HEK293 (cell line): ENCODE results near the gene PGC.

ENCODE experiments used
- CTCF ChIA-PET: fragments of 350-600 bp; formaldehyde crosslinking; extraction: SDS; loops from one replicate; lab custom pipeline; 2021; ENCODE audit warnings: antibody characterized with exemption; lab: Yijun Ruan, JAX
- POLR2A ChIA-PET: fragments of 300-600 bp; formaldehyde crosslinking; extraction: SDS; loops from one replicate; lab custom pipeline; 2020; ENCODE audit warnings: antibody characterized with exemption, inconsistent platforms; lab: Yijun Ruan, JAX
- H3K27ac ChIP-seq: fragments of 200-500 bp; sonication (Bioruptor generic); 2 replicates; pipeline ENCODE4 v1.5.1; 2014; ENCODE audit warnings: low read depth, low read length, control low read depth, inconsistent platforms; ENCODE audit errors: extremely low read depth
- H3K36me3 ChIP-seq, 2 experiments: fragments of 200-500 bp in 1 of 2; sonication (Bioruptor generic) in 1 of 2; 1 replicate in 1 of 2; 2 replicates in 1 of 2; pipeline ENCODE4 v1.5.1; 2014 to 2017; ENCODE audit warnings: inconsistent platforms in 2 of 2, low read length in 2 of 2; ENCODE audit not compliant: control insufficient read depth in 2 of 2, insufficient read depth in 1 of 2
- H3K4me1 ChIP-seq: fragments of 200-500 bp; sonication (Bioruptor generic); 2 replicates; pipeline ENCODE4 v1.5.1; 2014; ENCODE audit warnings: mild to moderate bottlenecking, low read length, inconsistent platforms; ENCODE audit not compliant: control insufficient read depth, insufficient read depth
- H3K4me3 ChIP-seq: 2 replicates; pipeline ENCODE4 v1.5.1; 2011; ENCODE audit warnings: low read depth, mild to moderate bottlenecking, control low read depth, low read length, moderate library complexity
- H3K9me3 ChIP-seq: fragments of 200-500 bp; sonication (Bioruptor generic); 2 replicates; pipeline ENCODE4 v1.5.1; 2014; ENCODE audit warnings: low read depth, low read length, inconsistent platforms; ENCODE audit not compliant: control insufficient read depth, insufficient read depth
- FEZF1 ChIP-seq: fragments of 450-650 bp; formaldehyde crosslinking; IDR thresholded peaks from 2 replicates; pipeline ENCODE4 v1.5.1; 2016; ENCODE audit warnings: missing biosample characterization, missing genetic modification characterization
- GLIS1 ChIP-seq: fragments of 450-650 bp; formaldehyde crosslinking; IDR thresholded peaks from 2 replicates; pipeline ENCODE4 v1.5.1; 2016; ENCODE audit warnings: missing biosample characterization, missing genetic modification characterization
- HOXD13 ChIP-seq: sonication (generic); formaldehyde crosslinking; IDR thresholded peaks from 2 replicates; pipeline ENCODE4 v1.8.0; 2022; ENCODE audit warnings: missing genetic modification reagents, borderline replicate concordance
- MYNN ChIP-seq: fragments of 450-650 bp; formaldehyde crosslinking; IDR thresholded peaks from 2 replicates; pipeline ENCODE4 v1.5.1; 2016; ENCODE audit warnings: missing biosample characterization, missing genetic modification characterization, borderline replicate concordance
- PRDM1 ChIP-seq: fragments of 450-650 bp; formaldehyde crosslinking; IDR thresholded peaks from 2 replicates; pipeline ENCODE4; 2016; ENCODE audit warnings: missing biosample characterization, missing genetic modification characterization
- SP7 ChIP-seq: fragments of 450-650 bp; formaldehyde crosslinking; IDR thresholded peaks from 2 replicates; pipeline ENCODE4 v1.5.1; 2016; ENCODE audit warnings: missing biosample characterization, missing genetic modification characterization
- TRIM28 ChIP-seq: IDR thresholded peaks from 2 replicates; pipeline ENCODE4 v1.6.1; 2011; ENCODE audit warnings: low read length, control low read depth, borderline replicate concordance
- WT1 ChIP-seq: fragments of 450-650 bp; formaldehyde crosslinking; IDR thresholded peaks from 2 replicates; pipeline ENCODE4 v1.5.1; 2016; ENCODE audit warnings: missing biosample characterization, missing genetic modification characterization
- ZBTB17 ChIP-seq: fragments of 450-650 bp; formaldehyde crosslinking; IDR thresholded peaks from 2 replicates; pipeline ENCODE4 v1.5.1; 2016; ENCODE audit warnings: missing biosample characterization, missing genetic modification characterization
- ZBTB8A ChIP-seq: fragments of 450-650 bp; formaldehyde crosslinking; IDR thresholded peaks from 2 replicates; pipeline ENCODE4 v1.5.1; 2016; ENCODE audit warnings: missing biosample characterization, missing genetic modification characterization
- ZNF121 ChIP-seq: fragments of 450-650 bp; formaldehyde crosslinking; IDR thresholded peaks from 2 replicates; pipeline ENCODE4 v1.5.1; 2016; ENCODE audit warnings: missing biosample characterization, missing genetic modification characterization
- ZNF157 ChIP-seq: fragments of 450-650 bp; formaldehyde crosslinking; IDR thresholded peaks from 2 replicates; pipeline ENCODE4 v1.5.1; 2016; ENCODE audit warnings: missing biosample characterization, missing genetic modification characterization
- ZNF211 ChIP-seq: fragments of 450-650 bp; formaldehyde crosslinking; IDR thresholded peaks from 2 replicates; pipeline ENCODE4 v1.5.1; 2016; ENCODE audit warnings: low read depth, missing biosample characterization, missing genetic modification characterization
- ZNF24 ChIP-seq: fragments of 450-650 bp; formaldehyde crosslinking; IDR thresholded peaks from 2 replicates; pipeline ENCODE4 v1.5.1; 2016; ENCODE audit warnings: missing biosample characterization, missing genetic modification characterization
- ZNF513 ChIP-seq: fragments of 450-650 bp; IDR thresholded peaks from 2 replicates; pipeline ENCODE4 v1.5.1; 2018; ENCODE audit warnings: missing biosample characterization, missing genetic modification characterization
- ZNF624 ChIP-seq: fragments of 450-650 bp; formaldehyde crosslinking; IDR thresholded peaks from 2 replicates; pipeline ENCODE4 v1.5.1; 2017; ENCODE audit warnings: missing biosample characterization, missing genetic modification characterization
- ZNF677 ChIP-seq: fragments of 450-650 bp; IDR thresholded peaks from 2 replicates; pipeline ENCODE4 v1.5.0; 2018; ENCODE audit warnings: missing biosample characterization, mild to moderate bottlenecking, missing genetic modification characterization, moderate library complexity
- ZNF776 ChIP-seq: fragments of 450-650 bp; formaldehyde crosslinking; IDR thresholded peaks from 2 replicates; pipeline ENCODE4 v1.5.0; 2017; ENCODE audit warnings: missing biosample characterization, missing genetic modification characterization, borderline replicate concordance
- TF ChIP-seq, protein P1 (sequence below): fragments of 450-650 bp; formaldehyde crosslinking; IDR thresholded peaks from 2 replicates; pipeline ENCODE4 v1.5.1; 2016; ENCODE audit warnings: missing biosample characterization, missing genetic modification characterization
- TF ChIP-seq, protein P2 (sequence below): fragments of 450-650 bp; formaldehyde crosslinking; IDR thresholded peaks from 2 replicates; pipeline ENCODE4 v1.5.1; 2016; ENCODE audit warnings: missing biosample characterization, missing genetic modification characterization

Gene PGC

GRCh38 chr6:41771058-41771983 lies 24.1 kb upstream of the PGC start (continued):
- no peak for TF ChIP-seq ZNF513
- no peak for TF ChIP-seq TRIM28
- TF ChIP-seq PRDM1 = no peak
- no peak for TF ChIP-seq HOXD13

- CTCF ChIA-PET = interaction anchor here (3.3 kb wide), 1 partner anchor 403 kb away, joined by 9 read pairs; no protein-coding TSS in a partner anchor
- H3K27ac ChIP-seq = no peak overlapping the region
- TF ChIP-seq MYNN (no peak), ZBTB17 (tag by site-specific recombination) (no peak), ZNF121 (no peak), ZNF776 (tag by site-specific recombination) (no peak), ZNF157 (no peak), ZBTB8A (no peak), ZNF677 (tag by site-specific recombination) (no peak), SP7 (tag by site-specific recombination) (no peak), GLIS1 (tag by site-specific recombination) (no peak), ZNF624 (no peak), FEZF1 (tag by site-specific recombination) (no peak), ZNF24 (no peak), ZNF211 (tag by site-specific recombination) (no peak), WT1 (no peak)
- TF ChIP-seq, protein P1, sequence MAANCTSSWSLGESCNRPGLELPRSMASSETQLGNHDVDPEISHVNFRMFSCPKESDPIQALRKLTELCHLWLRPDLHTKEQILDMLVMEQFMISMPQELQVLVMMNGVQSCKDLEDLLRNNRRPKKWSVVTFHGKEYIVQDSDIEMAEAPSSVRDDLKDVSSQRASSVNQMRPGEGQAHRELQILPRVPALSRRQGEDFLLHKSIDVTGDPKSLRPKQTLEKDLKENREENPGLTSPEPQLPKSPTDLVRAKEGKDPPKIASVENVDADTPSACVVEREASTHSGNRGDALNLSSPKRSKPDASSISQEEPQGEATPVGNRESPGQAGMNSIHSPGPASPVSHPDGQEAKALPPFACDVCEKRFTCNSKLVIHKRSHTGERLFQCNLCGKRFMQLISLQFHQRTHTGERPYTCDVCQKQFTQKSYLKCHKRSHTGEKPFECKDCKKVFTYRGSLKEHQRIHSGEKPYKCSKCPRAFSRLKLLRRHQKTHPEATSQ = no peak
- TF ChIP-seq, protein P2, sequence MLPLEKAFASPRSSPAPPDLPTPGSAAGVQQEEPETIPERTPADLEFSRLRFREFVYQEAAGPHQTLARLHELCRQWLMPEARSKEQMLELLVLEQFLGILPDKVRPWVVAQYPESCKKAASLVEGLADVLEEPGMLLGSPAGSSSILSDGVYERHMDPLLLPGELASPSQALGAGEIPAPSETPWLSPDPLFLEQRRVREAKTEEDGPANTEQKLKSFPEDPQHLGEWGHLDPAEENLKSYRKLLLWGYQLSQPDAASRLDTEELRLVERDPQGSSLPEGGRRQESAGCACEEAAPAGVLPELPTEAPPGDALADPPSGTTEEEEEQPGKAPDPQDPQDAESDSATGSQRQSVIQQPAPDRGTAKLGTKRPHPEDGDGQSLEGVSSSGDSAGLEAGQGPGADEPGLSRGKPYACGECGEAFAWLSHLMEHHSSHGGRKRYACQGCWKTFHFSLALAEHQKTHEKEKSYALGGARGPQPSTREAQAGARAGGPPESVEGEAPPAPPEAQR = no peak
- H3K36me3 ChIP-seq = peaks cover 0 to 46% of the 10 kb centered on the region in 2 experiments; a peak in 2 of 3 replicates
- peaks cover 4% of the 10 kb centered on the region; the same call in 1 of the 2 replicates for H3K4me1 ChIP-seq
- POLR2A ChIA-PET = interaction anchor here (0.7 kb wide), 1 partner anchor 38 kb away, joined by 3 read pairs; no protein-coding TSS in a partner anchor
- H3K4me3 ChIP-seq = no peak overlapping the region
- H3K9me3 ChIP-seq = no peaks in the 10 kb centered on the region
Measured at GRCh38 chr6:41770381-41771057, 23.3 kb upstream of the PGC start.
